Stimulated activated CD4-positive, alpha-beta T cell treated with anti-CD3 and anti-CD28 coated beads, Interleukin-2, amount 100 ng/mL, for 48 hours (primary cell): Measurements from ENCODE around the gene CIAO2B.
"Not testable (repeated sequence)": the region's sequence is repeated elsewhere in the genome, so short reads cannot be mapped to it uniquely, and the experiment has no call there.

Experiments used
- DNase-seq, 2 donors: peaks; one replicate each; pipeline ENCODE4 v3.0.0-alpha.2; 2020

Gene CIAO2B

GRCh38 chr16:66936889-66937554, 2.8 kb upstream of the CIAO2B start:
- no peak for DNase-seq

DNA sequence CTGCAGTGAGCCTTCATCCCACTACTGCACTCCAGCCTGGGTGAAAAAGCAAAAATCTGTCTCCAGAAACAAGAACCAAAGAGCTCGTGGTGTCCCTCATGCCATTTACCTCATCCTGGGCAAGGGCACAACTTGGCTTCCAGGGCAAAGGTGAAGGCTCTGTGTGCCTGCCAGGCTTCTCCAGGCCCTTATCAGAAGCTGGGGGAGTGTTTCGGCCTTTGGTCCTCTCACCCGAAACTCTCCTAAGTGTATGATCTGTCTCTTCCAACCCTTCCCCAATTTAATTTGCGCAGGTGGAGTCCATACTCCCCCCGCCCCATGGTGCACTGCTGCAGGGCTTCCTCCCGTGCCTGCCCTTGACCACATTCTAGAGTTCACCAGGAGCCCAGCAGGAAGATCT, 2.3 kb upstream of the CIAO2B start:
- DNase-seq: no peak

GRCh38 chr16:66935314-66936011, 1.3 kb upstream of the CIAO2B start, which contains the start of gene CES2:
CES2 (plus strand) TSS chr16:66935516; CDS start chr16:66935636, 120 bp downstream.
- no peak for DNase-seq

DNA sequence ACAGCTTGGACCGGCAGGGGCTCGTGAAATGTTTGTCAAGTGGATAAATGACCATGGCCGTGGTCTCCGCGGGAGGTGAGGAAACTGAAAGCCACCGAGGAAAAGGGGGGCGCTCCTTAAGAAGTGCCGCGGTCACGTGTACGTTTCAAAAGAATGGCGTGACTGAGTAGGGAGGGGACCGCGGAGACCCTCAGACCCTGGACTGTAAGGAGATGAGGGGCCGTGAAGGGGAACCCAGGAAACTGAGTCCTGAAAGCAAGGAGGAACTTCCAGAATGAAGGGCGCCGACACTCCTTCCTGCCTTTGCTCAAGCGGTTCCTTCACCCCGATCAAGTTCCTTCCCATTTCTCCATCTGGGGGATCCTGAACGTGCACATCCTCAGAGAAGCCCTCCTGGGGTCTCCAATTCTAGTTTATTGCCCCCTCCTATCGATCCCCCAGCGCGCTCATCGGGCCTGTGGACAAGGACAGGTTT, 674 bp upstream of the CIAO2B start:
- not testable (repeated sequence) for DNase-seq

- peak; percentile 29 to 41 for DNase-seq
Observed at GRCh38 chr16:66933776-66934137, 445 bp downstream of the CIAO2B start.

DNA sequence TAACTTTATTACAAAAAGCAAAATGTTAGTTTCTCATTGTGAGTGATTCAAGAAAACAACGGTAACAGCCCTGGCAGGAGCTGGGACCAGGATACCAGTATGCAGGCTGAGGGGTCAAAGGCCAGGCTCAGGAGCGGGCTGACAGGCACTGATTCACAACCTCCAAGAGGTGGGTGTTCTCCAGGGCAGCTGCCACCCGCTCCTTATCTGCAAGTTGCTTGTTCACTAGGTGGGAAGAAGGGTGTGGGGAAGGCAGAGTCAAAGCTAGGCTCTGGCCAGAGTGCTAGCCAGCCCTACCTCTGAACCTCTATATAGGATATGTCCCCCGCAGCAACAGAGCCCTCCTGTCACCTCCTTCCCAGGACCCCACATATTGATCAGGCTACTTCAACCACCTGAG, 2.1 kb downstream of the CIAO2B start:
- no peak for DNase-seq

- no peak for DNase-seq
Observed at GRCh38 chr16:66931665-66932064, 2.5 kb downstream of the CIAO2B start.

- DNase-seq: no peak
Observed at GRCh38 chr16:66930189-66930588, 4.0 kb downstream of the CIAO2B start.

DNA sequence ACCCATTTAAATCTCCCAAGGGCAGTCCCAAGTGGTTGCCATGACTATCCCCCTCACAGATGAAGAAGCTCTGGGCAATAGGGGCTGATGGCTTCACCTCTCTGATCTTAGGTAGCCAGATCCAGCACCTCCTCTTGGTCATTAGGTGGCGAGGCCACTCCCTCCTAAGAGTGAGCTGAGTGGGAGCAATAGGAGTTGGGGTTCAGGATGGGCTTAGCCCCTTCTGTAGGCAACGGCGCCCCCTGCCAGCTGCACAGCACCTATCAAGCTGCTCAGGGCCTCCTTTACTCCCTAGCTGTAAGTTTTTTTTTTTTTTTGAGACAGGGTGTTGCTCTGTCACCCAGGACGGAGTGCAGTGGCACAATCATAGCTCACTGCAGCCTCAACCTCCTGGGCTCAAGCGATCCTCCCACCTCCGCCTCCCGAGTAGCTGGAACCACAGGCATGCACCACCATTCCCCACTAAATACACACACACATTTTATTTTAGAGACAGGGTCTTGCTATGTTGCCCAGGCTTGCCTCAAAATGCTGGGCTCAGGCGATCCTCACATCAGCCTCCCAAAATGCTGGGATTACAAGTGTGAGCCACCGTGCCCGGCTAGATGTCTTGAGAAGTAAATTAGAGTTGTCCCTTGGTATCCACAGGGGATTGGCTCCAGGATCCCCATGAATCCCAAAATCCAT, 5.4 kb downstream of the CIAO2B start:
- peak; percentile 35 to 41 for DNase-seq

DNA sequence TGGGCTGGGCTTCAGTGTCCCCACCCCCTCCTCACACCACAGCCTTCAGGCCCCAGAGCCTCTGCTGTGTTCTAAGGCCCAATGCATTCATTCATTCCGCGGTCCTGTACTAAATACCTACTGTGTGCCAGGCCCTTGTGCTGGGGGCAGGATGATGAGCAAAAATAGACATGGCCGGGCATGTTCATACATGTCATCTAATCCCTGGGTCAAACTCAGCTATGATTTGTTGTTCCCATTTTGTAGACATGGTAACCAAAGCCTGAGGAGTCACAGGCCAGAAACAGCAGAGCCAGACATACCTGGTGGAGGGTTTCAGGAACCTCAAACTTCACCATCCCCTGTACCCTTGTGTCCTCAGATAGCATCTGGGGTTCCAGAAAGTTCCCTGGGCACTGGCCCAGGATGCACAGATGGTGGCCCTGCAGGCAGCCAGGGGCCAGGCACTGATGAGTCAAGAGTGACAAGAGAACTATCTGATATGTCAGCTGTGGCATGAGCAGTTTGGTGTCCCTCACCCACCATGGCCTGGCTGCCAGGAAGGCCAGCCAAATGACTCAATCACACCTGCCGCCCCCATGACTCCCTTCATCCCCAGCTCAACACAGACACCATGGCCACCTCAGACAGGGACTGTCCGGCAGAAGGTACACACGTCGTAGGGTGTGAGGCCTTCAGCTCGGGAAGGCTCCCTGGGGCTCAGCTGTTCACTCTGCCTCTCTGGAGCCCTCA, 6.1 kb downstream of the CIAO2B start:
- DNase-seq: no peak

DNA sequence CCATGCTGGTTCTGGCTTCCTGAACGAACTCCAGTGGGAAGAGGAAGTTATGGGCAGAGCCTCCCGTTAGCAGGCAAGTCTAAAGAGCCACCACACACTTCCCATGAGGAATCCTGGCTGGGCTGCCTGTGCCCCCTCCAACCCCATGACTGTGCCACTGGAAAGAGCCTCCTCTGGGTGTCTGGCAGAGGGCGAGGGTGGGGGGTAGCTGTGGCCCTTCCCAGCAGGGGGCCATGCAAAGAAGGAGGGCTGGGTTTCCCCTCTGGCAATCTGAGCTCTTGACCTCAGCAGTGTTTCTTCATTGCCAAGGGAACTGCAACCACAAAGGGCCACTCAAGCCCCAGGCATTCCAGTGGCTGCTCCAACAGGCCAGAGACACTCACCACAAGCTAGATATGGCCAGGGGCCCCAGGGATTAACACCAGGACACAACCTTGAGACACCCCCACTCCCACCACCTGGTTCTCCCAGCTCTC, 7.2 kb downstream of the CIAO2B start:
- no peak for DNase-seq

GRCh38 chr16:66926171-66926947, 7.8 kb downstream of the CIAO2B start:
- DNase-seq: no peak

GRCh38 chr16:66925322-66925840, 8.8 kb downstream of the CIAO2B start, which contains the start of gene RRAD:
RRAD (minus strand) TSS chr16:66925535; CDS start chr16:66925179, 356 bp downstream.
- DNase-seq: no peak

GRCh38 chr16:66924527-66925321, 9.5 kb downstream of the CIAO2B start:
- DNase-seq: peak; percentile 33 to 42

GRCh38 chr16:66923866-66924265, 10.3 kb downstream of the CIAO2B start:
- no peak for DNase-seq

GRCh38 chr16:66923247-66923731, 10.9 kb downstream of the CIAO2B start:
- no peak for DNase-seq

DNA sequence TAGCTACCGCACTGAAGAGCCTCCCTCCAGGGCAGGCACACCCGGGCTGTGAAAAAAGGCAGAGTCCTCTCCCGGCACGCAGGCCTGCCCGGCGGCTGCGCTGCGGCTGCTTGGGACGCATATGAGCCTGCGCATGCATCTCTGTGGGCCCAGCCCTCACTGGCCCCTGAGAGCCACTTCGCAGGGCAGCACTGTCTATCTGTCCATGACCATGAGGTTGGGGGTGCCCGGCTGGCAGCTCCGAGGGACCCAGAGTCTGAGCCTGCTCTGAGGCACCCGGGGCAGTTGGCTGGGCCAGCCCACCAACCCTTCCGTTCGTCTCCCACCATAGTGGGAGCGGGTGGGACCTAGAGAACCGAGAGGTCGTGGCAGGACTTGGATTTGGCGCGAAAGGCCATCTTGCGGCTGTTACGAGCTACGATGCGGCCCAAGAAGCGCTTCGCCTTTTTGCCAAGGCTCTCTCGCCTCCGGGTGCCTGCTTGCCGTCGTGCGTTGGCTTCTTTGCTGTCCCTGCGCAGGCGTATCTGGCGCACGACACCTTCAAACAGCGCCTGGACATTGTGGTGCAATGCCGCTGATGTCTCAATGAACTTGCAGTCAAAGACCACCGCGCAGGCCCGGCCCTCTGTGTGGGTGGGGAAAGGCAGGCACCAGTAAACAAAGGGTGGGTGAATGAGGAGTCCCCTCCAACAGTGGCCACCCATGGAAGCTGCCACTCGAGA, 12.3 kb downstream of the CIAO2B start:
- no peak for DNase-seq

DNA sequence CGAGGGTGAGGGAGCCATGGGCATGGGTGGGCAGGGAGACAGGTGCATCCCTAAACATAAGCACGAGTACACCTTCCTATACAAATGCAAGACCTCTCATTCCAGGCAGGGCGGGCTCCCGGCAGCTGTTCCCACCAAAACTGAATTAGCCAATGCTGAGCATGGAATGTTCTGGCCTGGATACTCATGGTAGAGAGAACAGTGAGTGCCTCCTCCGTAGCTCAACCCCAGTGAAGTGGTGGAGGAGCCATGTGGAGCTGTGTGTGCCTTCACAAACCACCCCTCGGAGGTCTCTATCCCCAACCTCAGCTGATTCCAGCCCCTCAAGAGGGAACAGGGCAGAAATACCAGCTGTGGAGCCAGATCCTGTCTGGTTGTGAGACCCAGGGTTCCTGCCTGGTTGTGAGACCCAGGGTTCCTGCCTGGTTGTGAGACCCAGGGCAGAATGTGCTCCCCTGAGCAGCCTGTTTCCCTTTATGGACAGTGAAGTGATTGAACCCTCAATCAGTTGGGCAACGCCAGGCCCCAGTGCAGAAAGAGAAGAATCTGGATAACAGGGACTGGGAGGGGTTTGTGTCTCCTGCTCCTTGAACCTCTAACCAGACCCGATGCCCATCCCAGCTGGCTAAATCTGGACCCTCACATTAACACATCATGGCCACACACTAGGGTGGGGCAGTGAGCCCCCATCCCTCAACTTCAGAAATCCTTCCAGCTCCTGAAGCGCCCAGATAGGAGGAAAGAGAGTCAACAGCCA, 13.1 kb downstream of the CIAO2B start:
- DNase-seq: no peak

DNA sequence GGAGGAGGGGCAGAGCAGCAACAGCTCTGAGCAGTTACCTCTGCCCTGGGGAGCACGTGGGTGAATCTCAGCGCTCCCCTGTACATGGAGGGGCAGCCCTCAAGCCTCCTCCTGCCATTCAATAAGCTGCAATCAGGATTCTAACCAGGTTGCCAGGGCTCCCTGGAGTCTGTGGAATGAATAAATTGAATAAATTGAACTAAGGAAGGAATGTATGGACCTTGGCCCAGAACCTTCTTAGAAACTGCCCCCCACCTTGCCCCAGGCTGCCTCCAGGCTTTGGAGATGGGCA, 14.0 kb downstream of the CIAO2B start:
- DNase-seq: no peak
